SK-N-SH treated with all-trans-retinoic acid at 6 μM for 48 hours (cell line): Measurements from ENCODE around the gene PARD3.

Experiments
- ARNTL ChIP-seq: fragments of 450-650 bp; formaldehyde crosslinking; IDR thresholded peaks from 2 replicates; pipeline ENCODE4 v1.5.0; 2020; ENCODE audit warnings: low read depth, mild to moderate bottlenecking, moderate library complexity, borderline replicate concordance
- BACH2 ChIP-seq: fragments of 250-450 bp; sonication (Bioruptor Pico); IDR thresholded peaks from 2 replicates; pipeline ENCODE4 v1.9.0; 2021; ENCODE audit warnings: mild to moderate bottlenecking, borderline replicate concordance
- CSDC2 ChIP-seq: fragments of 250-450 bp; sonication (Bioruptor Pico); IDR thresholded peaks from 2 replicates; pipeline ENCODE4 v1.5.0; 2020; ENCODE audit warnings: mild to moderate bottlenecking, moderate library complexity
- ESRRG ChIP-seq: fragments of 250-450 bp; sonication (Bioruptor Pico); IDR thresholded peaks from 2 replicates; pipeline ENCODE4 v1.6.1; 2021; ENCODE audit warnings: mild to moderate bottlenecking
- GLIS3 ChIP-seq: fragments of 250-450 bp; sonication (Bioruptor Pico); IDR thresholded peaks from 2 replicates; pipeline ENCODE4 v1.5.0; 2020; ENCODE audit warnings: mild to moderate bottlenecking, moderate library complexity
- OSR1 ChIP-seq: fragments of 250-450 bp; sonication (Bioruptor Pico); IDR thresholded peaks from 2 replicates; pipeline ENCODE4 v1.8.0; 2022; ENCODE audit warnings: moderate library complexity, mild to moderate bottlenecking, inconsistent platforms
- PATZ1 ChIP-seq: fragments of 250-450 bp; sonication (Bioruptor Pico); IDR thresholded peaks from 2 replicates; pipeline ENCODE4 v1.8.0; 2020; ENCODE audit warnings: mild to moderate bottlenecking, moderate library complexity, borderline replicate concordance
- PPARA ChIP-seq: fragments of 250-450 bp; sonication (Bioruptor Pico); IDR thresholded peaks from 2 replicates; pipeline ENCODE4 v1.5.0; 2020; ENCODE audit warnings: mild to moderate bottlenecking, borderline replicate concordance
- RARB ChIP-seq: fragments of 250-450 bp; sonication (Bioruptor Pico); IDR thresholded peaks from 2 replicates; pipeline ENCODE4 v1.8.0; 2021; ENCODE audit warnings: mild to moderate bottlenecking, moderate library complexity
- TOX ChIP-seq: fragments of 250-450 bp; sonication (Bioruptor Pico); IDR thresholded peaks from 2 replicates; pipeline ENCODE4 v1.8.0; 2021; ENCODE audit warnings: mild to moderate bottlenecking, moderate library complexity, borderline replicate concordance
- TSHZ2 ChIP-seq: fragments of 250-450 bp; sonication (Bioruptor Pico); IDR thresholded peaks from 2 replicates; pipeline ENCODE4 v1.5.0; 2020; ENCODE audit warnings: mild to moderate bottlenecking, moderate library complexity
- ZNF565 ChIP-seq: fragments of 450-650 bp; formaldehyde crosslinking; conservative IDR thresholded peaks from 2 replicates; pipeline ENCODE4 v1.5.0; 2020; ENCODE audit warnings: low read depth, mild to moderate bottlenecking, moderate library complexity
- ZNF8 ChIP-seq: fragments of 450-650 bp; formaldehyde crosslinking; IDR thresholded peaks from 2 replicates; pipeline ENCODE4 v1.5.0; 2020; ENCODE audit warnings: mild to moderate bottlenecking, moderate library complexity
- TF ChIP-seq, protein P1 (sequence below): fragments of 250-450 bp; sonication (Bioruptor Pico); IDR thresholded peaks from 2 replicates; pipeline ENCODE4 v1.8.0; 2021; ENCODE audit warnings: low read depth, mild to moderate bottlenecking, moderate library complexity, borderline replicate concordance

- TF ChIP-seq ZNF8, result no peak
- TF ChIP-seq CSDC2 (CRISPR knock-in tag), result no peak
- no peak for TF ChIP-seq ZNF565 (CRISPR knock-in tag)
- no peak for TF ChIP-seq PATZ1 (CRISPR knock-in tag)
- TF ChIP-seq ESRRG, result no peak
- no peak for TF ChIP-seq RARB
- TF ChIP-seq BACH2 (CRISPR knock-in tag), result no peak
- no peak for TF ChIP-seq GLIS3 (CRISPR knock-in tag)
- TF ChIP-seq TSHZ2 (CRISPR knock-in tag), result no peak
- TF ChIP-seq OSR1, result no peak
- TF ChIP-seq, protein P1, sequence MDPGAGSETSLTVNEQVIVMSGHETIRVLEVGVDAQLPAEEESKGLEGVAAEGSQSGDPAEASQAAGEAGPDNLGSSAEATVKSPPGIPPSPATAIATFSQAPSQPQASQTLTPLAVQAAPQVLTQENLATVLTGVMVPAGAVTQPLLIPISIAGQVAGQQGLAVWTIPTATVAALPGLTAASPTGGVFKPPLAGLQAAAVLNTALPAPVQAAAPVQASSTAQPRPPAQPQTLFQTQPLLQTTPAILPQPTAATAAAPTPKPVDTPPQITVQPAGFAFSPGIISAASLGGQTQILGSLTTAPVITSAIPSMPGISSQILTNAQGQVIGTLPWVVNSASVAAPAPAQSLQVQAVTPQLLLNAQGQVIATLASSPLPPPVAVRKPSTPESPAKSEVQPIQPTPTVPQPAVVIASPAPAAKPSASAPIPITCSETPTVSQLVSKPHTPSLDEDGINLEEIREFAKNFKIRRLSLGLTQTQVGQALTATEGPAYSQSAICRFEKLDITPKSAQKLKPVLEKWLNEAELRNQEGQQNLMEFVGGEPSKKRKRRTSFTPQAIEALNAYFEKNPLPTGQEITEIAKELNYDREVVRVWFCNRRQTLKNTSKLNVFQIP (CRISPR knock-in tag), result no peak
- TF ChIP-seq TOX (CRISPR knock-in tag), result no peak
- no peak for TF ChIP-seq PPARA (CRISPR knock-in tag)
- TF ChIP-seq ARNTL (CRISPR knock-in tag), result no peak
Measured at GRCh38 chr10:34576797-34577196, 238.3 kb downstream of the PARD3 start.
